Osteoblast (primary cell): Measurements from ENCODE around the gene LRRC1. TPM values are rescaled to one million over a fixed set of nuclear protein-coding genes. Genes with fewer than 3 reads are reported as not detected.

Source experiments
- DNase-seq: peaks from one replicate; pipeline ENCODE4 v3.0.0; 2011; ENCODE audit warnings: low spot score, mixed read lengths; ENCODE audit not compliant: insufficient read length; ENCODE audit errors: missing footprints
- H2AFZ ChIP-seq: 2 replicates; pipeline ENCODE4 v1.6.0; 2011; ENCODE audit warnings: mild to moderate bottlenecking, low read length
- H3K27ac ChIP-seq: 2 replicates; pipeline ENCODE4 v1.5.1; 2011; ENCODE audit warnings: mild to moderate bottlenecking, low read depth, low read length, moderate library complexity
- H3K27me3 ChIP-seq: 2 replicates; pipeline ENCODE4 v1.6.0; 2012; ENCODE audit warnings: mild to moderate bottlenecking, control low read depth, inconsistent platforms, low read length, moderate library complexity; ENCODE audit not compliant: insufficient read depth
- H3K36me3 ChIP-seq: 2 replicates; pipeline ENCODE4 v1.5.1; 2011; ENCODE audit warnings: mild to moderate bottlenecking, low read length, control low read depth, moderate library complexity; ENCODE audit not compliant: insufficient read depth
- H3K4me1 ChIP-seq: 2 replicates; pipeline ENCODE4 v1.5.1; 2011; ENCODE audit warnings: mild to moderate bottlenecking, low read length, control low read depth, moderate library complexity; ENCODE audit not compliant: insufficient read depth
- H3K4me2 ChIP-seq: 2 replicates; pipeline ENCODE4 v1.6.0; 2011; ENCODE audit warnings: mild to moderate bottlenecking, low read length; ENCODE audit not compliant: insufficient read depth
- H3K4me3 ChIP-seq: fragments of 200-600 bp; sonication (generic); 3 replicates; pipeline ENCODE4 v1.5.1; 2012; ENCODE audit warnings: mild to moderate bottlenecking, low read length, inconsistent platforms; ENCODE audit not compliant: insufficient read depth
- H3K79me2 ChIP-seq: 2 replicates; pipeline ENCODE4 v1.6.0; 2012; ENCODE audit warnings: mild to moderate bottlenecking, low read length, control low read depth, inconsistent platforms; ENCODE audit not compliant: insufficient read depth
- H3K9me3 ChIP-seq: 2 replicates; pipeline ENCODE4 v1.5.1; 2011; ENCODE audit warnings: low read depth, low read length, control low read depth
- H4K20me1 ChIP-seq: 2 replicates; pipeline ENCODE4 v1.6.0; 2012; ENCODE audit warnings: mild to moderate bottlenecking, low read length, control low read depth; ENCODE audit not compliant: insufficient read depth
- total RNA-seq: library from RNA; depleted of rRNA; stranded (reverse); fragments of >200 nt; gene quantifications from 2 replicates; pipeline ENCODE4 v1.2.3, GENCODE V29; 2012
- TF ChIP-seq, protein P1 (sequence below): IDR thresholded peaks from 2 replicates; pipeline ENCODE4 v1.5.1; 2011; ENCODE audit warnings: mild to moderate bottlenecking, low read depth, low read length, moderate library complexity; ENCODE audit errors: extremely low read depth

The LRRC1 gene
- total RNA-seq, 1 donor, result 7.2 TPM

DNA sequence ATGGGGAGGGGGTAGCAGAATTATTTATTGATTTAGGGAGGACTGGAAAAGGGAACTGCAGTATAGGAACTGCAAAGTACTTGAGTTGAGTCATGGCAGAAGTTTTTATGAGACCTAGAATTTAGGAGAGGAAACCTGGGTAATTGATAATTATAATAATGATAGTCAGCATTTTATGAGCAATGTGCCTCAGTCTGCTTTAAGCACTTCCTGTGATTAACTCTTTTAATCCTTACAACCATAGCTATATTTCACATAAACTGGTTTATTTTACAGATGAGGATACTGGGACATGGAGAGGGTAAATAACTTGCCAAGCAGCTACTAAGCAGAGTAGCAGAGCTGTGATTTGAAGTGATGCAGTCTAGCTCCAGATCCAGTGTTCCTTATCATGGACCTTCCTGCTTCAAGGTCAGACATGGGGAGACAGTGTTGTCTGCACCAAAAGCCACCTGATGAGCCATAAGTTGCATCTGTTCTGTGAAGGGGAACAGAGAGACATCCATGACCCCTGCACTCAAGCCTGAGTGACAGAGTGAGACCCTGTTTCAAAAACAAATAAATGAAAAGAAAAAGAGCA lies 13.6 kb downstream of the LRRC1 start:
- H3K36me3 ChIP-seq, result no peaks in the 10 kb centered on the region
- no peak overlapping the region for H3K4me2 ChIP-seq
- peaks cover 10% of the 10 kb centered on the region for H3K79me2 ChIP-seq
- no peak overlapping the region for H3K4me3 ChIP-seq
- no peak overlapping the region for H3K27ac ChIP-seq
- peaks cover 2% of the 10 kb centered on the region for H3K4me1 ChIP-seq
- H3K27me3 ChIP-seq, result no peaks in the 10 kb centered on the region
- no peak for DNase-seq
- no peak overlapping the region for H2AFZ ChIP-seq
- peaks cover 3% of the 10 kb centered on the region for H4K20me1 ChIP-seq
- no peaks in the 10 kb centered on the region for H3K9me3 ChIP-seq
- TF ChIP-seq, protein P1, sequence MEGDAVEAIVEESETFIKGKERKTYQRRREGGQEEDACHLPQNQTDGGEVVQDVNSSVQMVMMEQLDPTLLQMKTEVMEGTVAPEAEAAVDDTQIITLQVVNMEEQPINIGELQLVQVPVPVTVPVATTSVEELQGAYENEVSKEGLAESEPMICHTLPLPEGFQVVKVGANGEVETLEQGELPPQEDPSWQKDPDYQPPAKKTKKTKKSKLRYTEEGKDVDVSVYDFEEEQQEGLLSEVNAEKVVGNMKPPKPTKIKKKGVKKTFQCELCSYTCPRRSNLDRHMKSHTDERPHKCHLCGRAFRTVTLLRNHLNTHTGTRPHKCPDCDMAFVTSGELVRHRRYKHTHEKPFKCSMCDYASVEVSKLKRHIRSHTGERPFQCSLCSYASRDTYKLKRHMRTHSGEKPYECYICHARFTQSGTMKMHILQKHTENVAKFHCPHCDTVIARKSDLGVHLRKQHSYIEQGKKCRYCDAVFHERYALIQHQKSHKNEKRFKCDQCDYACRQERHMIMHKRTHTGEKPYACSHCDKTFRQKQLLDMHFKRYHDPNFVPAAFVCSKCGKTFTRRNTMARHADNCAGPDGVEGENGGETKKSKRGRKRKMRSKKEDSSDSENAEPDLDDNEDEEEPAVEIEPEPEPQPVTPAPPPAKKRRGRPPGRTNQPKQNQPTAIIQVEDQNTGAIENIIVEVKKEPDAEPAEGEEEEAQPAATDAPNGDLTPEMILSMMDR, result no peak

DNA sequence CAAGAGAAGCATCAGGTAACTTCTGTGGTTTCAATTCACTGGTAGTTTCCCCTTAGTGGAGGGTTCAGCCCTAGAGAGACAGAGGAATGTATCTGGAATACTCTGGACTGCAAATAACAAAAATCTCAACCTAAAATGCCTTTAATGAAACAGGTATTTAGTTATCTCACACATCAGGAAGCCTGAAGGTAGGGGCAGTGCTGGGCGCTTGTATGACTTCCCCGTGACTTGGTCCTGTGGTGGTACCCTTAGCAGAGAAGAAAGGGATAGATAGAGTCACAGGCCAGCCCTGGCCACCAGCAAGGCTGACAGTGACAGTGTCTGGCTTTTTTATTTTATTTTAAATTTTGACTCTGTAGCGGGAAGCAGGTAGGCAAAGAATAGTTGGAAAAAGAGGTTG lies 14.9 kb downstream of the LRRC1 start:
- no peak overlapping the region for H3K27ac ChIP-seq

DNA sequence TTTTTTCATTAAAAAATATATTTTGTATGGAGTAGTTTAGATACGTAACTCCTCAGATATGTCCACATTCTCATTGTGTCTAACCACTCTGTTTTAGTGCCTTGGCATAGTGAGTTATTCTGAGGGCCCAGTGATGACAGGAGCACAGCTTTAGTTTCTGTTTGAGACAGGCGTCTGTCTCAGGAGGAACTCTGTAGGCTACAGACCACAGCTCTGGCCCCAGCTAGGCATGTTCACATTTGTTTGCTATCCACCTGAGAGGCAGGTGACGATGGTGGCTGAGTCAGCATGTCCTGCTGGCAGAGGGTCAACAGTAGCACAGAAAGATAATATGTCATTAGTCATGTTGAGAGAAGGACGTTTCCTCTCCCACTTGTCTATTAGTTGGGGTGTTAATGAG lies 16.3 kb downstream of the LRRC1 start:
- Histone ChIP-seq H3K4me2 (peak overlapping the region; percentile 25), H2AFZ (no peak overlapping the region), H3K36me3 (no peaks in the 10 kb centered on the region), H3K27ac (no peak overlapping the region), H3K4me1 (peaks cover 3% of the 10 kb centered on the region), H3K27me3 (no peaks in the 10 kb centered on the region), H4K20me1 (no peaks in the 10 kb centered on the region), H3K79me2 (peaks cover 6% of the 10 kb centered on the region), H3K4me3 (no peak overlapping the region), H3K9me3 (no peaks in the 10 kb centered on the region)
- peak; percentile 49 for DNase-seq
- TF ChIP-seq, protein P1, result no peak

More for the DNA sequence above, 14.9 kb downstream of the LRRC1 start:
- Histone ChIP-seq H4K20me1 (peaks cover 3% of the 10 kb centered on the region), H3K79me2 (peaks cover 10% of the 10 kb centered on the region), H3K9me3 (no peaks in the 10 kb centered on the region), H3K4me1 (no peaks in the 10 kb centered on the region), H3K4me2 (no peak overlapping the region), H2AFZ (no peak overlapping the region), H3K36me3 (no peaks in the 10 kb centered on the region), H3K4me3 (no peak overlapping the region), H3K27me3 (no peaks in the 10 kb centered on the region)
- no peak for DNase-seq
- TF ChIP-seq, protein P1, result no peak

DNA sequence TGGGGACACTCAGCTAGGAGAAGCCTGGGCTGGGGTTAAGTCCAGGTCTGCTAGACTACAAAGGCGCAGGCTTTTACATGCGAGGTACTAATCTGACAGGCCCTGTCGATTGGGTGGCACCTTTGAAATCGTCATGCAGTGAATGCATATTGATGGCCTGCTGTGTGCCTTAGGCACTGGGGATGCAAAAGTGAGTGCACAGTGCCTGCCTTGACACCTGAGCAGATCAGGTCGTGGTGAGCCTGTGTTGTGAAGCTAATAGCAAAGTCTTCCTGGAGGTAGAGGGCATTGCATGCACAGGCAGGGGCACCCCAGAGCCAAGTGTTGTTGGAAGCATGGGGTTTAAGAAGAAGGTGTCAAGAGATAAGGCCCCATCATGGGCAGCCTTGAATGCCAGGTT lies 16.9 kb downstream of the LRRC1 start:
- peaks cover 2% of the 10 kb centered on the region for H3K79me2 ChIP-seq

More for the DNA sequence above, 16.9 kb downstream of the LRRC1 start:
- H3K4me2 ChIP-seq, result no peak overlapping the region
- H3K4me3 ChIP-seq, result no peak overlapping the region
- H3K4me1 ChIP-seq, result peaks cover 3% of the 10 kb centered on the region
- H4K20me1 ChIP-seq, result no peaks in the 10 kb centered on the region
- no peaks in the 10 kb centered on the region for H3K27me3 ChIP-seq
- H3K36me3 ChIP-seq, result no peaks in the 10 kb centered on the region
- H3K9me3 ChIP-seq, result no peaks in the 10 kb centered on the region
- no peak overlapping the region for H2AFZ ChIP-seq
- H3K27ac ChIP-seq, result no peak overlapping the region
- no peak for DNase-seq
- TF ChIP-seq, protein P1, result no peak
